ENCODE measurements around the gene SIK3.

The SIK3 gene

DNA sequence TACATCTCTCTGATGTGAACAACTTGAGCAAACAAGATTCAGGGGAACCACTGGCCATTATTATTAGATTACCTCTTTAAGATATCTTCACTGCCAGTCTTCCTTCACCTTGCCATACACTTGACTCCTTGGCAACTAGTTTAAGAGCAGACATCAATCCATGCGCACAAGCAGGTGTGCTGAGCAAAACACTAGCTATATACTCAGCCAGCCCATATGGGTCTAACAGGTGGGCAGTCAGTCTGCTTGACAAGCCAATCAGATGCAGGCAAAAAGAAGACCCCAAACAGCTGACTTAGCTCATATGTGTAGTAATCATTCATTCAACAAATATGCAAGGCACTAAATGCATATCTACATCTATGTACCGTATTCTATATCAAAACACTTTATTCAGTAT, 101.2 kb downstream of the SIK3 start:
- no peak for DNase-seq

DNA sequence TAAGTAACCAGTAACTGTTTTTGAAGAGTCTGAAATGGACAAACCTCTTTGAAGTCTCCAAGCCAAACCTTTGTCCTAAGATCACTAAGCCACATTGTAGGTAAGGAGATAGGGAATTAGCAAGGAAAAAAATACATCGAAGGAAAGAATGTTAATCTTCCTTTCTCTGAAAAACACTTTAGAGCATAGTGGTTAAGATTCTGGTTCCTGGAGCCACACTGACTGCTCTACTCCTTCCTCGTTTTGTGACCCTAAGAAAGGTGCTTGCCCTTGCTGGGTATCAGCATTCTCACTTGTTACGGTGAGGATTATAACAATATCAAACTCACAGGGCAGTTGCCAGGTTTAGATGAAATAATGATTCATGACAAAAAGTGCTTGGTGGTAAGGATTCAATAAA, 104.0 kb downstream of the SIK3 start:
- DNase-seq, result no peak

DNA sequence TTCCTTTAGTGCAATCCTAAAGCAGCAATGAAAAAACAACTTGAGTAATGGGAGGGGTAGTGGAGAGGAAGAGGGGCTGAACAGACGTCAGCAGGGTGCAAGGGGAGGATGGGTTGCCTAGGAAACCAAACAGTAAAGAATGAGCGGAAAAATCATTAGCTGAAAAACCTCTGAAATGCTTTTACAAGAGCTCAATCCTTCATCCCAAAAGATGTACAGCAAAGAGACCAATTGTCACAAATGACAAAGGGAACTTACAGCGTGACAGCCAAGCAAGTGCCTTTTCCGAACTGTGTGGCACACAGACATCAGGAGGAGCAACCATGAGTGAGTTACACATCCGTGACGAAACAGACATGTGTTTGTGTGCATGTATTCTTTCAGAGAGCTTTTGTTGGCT, 104.6 kb downstream of the SIK3 start:
- no peak for DNase-seq

DNA sequence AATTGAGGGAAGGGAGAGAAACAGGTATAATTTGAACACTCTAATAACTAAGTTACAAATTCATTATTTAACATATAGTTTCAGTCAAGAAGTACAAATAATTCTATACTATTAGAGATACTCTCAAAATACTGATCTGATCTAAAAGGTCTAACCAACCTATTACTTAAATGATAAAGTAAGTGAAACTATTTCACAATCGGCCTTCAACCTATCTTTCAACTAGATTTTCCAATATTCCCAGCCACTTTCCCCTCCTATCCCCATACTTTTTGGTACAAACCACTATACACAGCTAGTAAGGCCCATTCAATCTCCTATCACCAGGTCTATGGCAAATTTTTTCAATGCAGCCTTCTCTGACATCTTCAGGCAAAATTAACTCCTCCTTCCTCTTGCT, 106.7 kb downstream of the SIK3 start:
- DNase-seq, result no peak

DNA sequence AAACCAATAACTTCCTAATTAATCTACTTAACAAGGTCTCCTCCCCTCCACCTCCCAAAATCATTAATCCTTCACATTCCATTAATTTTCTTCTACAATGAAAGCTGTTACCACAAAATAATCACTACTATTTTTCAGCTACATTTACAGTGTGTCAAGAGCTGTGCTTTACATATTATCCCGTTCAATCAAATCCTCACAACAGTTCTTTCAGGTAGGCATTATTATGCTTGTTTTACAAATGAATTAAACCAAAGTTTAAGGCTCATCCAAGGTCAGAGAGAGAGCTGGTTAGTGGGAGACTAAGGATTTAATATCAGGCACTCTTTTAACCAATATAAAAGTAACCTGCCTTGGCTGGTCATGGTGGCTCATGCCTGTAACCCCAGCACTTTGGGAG, 107.4 kb downstream of the SIK3 start:
- DNase-seq, result no peak

DNA sequence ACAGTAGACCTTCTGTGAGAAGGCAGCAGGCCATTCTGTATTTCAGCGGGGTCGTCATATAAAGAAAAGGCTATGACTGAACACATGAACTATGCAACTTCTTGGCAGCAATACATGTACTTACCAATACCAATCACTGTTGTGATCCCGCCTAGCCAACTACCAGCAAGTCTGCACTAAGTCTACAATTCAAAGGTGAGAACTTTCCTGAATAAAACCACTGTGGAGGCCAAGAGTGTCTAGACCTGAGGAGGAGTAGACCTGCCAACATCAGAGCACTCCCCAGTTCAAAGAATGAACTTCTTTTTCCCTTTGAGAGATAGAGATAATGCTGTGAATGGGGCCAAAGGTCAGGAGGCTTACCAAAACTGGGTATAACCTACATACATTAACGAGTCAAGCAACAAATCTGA, 108.2 kb downstream of the SIK3 start:
- peak; percentile 33 for DNase-seq

DNA sequence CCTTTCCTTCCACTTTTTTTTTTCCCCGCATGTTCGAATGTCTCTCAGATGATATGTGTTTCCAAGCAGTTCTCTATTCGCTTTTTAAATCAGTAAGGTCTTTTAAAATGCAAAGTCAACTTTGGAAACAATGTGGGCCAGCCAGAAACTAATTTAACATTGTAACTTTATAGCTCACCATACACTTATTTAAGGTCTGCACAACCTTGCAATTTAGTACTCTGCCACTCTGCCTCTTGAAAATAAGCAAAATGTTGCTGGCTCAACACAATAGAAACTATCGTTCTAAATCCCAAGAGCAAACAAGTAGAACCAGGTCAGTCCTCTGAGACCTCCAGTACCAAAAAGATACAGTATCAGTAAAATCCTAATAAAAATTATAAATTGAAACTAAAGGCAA, 109.0 kb downstream of the SIK3 start:
- no peak for DNase-seq

DNA sequence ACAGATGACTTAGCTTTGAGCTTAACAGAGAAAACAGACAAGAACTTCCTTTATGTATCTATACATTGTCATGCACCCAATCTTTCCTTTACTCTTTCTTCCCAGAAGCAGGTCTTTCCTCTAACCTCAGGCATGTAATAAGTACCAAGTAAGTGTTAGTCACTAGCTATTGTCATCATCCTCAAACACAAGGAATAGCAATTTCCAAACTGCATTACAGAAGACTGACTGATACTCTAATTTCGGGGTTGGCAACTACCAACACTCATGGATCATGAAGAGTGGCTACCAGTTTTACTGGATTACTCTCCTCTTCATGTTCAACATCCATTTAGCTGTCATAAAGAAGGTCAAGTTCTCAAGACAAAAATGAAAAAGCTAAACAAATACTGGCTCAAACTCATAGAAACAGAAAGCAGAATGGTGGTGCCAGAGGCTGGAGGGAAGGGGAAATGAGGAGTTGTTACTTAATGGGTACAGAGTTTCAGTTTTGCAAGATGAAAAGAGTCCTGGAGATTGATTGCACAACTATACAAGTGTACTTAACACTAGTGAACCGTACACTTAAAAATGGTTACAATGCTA, 111.6 kb downstream of the SIK3 start:
- peak; percentile 40 for DNase-seq

DNA sequence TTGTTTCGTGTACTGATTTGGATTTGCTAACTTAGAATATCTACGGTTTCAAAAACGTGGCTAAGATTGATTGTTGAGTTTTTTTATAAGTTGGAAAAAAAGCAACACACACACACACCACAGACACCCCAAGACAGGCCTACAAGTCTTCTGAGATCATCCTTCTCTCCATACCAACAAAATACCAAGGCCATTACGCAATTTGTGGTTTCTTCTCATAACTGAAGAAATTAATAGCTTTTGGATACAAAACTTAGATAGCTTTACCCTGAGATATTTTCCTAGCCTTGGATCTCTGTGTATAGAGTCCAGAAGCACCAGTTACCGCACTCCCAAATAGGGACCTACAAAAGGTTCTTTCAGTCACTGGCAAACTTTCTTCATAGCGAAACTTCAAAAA, 113.6 kb downstream of the SIK3 start:
- peak; percentile 65 for DNase-seq

DNA sequence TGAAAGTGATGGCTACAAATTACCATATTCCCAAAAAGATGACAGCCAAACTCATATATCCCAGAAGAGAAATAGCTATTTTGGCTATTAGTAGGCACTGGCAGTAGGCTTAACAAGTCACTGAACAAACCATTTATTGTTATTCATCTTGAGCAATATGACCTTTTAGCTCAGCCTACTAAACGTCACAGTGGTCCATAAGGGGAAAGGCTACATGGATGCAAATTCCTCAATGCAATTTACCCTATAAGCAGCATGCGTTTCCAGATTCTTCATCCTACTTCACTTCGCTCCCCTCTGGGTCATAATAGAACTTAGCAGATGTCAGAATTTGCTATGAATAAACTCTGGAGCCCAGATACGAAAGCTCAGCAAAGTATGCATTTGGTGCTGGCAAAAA, 114.0 kb downstream of the SIK3 start:
- DNase-seq, result no peak

DNA sequence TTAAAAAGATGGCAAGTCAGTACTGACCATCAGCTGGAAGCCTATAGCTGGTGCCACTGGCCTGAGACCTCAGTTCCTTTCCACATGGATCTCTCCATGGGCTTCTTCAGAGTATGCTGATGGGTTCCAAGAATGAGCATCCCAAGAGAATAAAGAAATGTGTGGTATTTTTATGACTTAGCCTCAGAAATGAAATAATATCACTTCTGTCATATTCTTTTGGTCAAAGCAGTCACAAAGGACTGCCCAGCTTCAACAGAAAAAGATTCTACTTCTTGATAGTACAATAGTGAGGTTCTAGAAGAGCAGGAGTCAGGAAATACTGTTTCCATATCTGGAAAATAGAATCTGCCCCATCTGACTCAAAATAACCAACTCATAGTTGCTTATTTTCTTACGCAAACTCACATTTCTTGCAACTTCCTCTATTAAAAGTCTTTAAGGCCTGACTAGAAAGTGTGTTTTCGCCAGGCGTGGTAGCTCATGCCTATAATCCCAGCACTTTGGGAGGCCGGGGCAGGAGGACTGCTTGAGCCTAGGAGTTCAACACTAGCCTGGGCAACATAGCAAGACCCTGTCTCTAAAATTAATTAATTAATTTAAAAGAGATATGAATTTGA, 116.9 kb downstream of the SIK3 start:
- DNase-seq, result no peak

DNA sequence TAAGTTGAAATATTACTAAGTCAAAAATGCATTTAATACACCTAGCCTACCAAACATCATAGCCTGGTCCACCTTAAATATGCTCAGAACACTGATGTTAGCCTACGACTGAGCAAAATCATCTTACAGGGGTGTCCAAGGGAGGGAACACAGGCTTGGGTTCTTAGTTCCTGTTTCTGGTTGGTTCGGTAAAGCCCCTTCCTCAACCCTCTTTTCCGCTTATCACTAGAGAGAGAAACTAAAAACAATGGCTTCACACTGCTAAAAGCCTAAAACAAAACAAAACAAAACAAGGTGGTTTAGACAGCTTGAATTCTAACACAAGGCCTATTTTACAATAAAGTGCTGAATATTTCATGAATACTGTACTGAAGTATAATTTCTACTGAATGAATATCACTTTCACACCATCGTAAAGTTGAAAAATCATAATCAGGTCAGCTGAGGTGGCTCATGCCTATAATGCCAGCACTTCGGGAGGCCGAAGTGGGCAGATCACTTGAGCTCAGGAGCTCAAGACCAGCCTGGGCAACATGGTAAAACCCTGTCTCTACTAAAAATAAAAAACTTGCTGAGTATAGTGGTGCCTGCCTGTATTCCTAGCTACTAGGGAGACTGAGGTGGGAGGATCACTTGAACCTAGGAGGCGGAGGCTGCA, 118.0 kb downstream of the SIK3 start:
- DNase-seq, result peak; percentile 39

DNA sequence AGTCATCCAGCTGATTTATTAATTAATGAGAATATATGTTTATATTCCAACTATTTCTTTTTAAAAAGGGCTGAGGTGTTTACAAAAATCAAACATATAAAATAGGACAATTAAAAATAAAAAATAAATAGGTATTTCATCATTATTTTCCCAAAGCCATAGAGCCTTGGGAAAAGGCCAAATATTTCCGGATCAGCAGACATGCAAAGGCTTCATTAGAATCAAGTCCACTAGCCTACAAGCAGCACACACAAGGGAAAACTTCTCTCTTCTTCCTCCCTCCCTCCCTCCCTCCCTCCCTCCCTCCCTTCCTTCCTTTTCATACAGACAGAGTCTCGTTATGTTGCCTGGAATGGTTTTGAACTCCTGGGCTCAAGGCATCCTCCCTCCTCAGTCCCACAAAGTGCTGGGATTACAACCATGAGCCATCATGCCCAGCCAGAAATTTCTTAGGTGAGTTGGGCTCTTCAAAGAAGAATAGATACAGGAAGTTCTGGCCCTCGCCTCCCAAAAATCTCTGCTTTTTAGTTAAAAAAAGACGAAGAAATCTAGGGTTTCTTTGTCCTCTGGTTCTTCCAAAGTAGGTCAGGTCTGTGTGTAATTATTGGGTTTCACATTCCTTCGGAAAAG, 121.2 kb downstream of the SIK3 start:
- DNase-seq, result peak; percentile 20

DNA sequence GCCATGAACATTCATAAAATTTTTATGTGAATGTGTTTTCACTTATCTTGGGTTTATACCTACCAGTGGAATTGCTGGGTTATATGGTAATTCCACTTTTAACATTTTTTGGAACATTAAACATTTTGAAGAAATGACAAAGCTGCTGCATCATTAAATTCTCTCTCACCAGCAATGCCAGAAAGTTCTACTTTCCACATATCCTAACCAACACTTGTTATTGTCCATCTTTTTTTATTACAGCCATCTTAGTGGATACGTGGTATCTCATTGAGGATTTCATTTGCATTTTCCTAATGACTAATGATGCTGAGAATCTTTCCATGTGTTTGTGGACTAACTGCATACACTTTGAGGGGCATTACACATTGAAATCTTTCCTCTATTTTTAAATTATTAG, 122.6 kb downstream of the SIK3 start:
- no peak for DNase-seq

DNA sequence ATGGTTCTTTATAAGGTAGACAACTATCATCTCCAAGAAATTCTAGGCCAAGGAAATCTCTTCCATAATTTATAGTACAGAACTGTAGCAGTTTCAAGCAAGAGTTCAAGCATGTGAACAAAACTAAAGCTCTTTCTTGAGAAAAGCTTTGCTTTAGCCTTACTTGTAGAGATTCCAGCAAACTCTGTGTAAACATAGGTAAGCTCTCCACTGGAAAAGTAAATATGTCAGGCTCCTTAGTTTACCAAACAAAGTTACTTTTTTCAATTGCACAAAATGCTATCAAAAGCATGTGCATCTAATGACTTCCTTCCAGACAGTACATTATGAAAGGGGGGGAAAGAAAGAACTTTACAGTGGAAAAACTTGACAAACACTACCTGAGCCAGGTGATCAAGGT, 125.0 kb downstream of the SIK3 start:
- no peak for DNase-seq

DNA sequence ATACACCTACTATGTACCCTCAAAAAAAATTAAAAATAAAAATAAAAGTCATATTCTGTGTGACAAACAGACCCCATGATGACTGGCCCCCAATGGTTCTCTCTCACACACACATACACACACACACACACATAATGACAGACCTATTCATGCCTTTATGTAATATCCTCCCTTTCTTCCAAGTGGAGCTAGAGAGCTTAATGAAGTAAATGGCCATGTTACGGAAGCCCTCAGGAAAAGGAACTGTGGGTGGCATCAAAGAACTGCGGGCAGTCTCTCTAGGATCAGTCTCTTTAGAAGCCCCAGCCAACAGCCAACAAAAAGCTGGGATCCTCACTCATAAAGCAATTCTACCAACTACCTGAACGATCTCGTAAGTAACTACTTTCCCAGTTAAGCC, 125.5 kb downstream of the SIK3 start:
- DNase-seq, result no peak

DNA sequence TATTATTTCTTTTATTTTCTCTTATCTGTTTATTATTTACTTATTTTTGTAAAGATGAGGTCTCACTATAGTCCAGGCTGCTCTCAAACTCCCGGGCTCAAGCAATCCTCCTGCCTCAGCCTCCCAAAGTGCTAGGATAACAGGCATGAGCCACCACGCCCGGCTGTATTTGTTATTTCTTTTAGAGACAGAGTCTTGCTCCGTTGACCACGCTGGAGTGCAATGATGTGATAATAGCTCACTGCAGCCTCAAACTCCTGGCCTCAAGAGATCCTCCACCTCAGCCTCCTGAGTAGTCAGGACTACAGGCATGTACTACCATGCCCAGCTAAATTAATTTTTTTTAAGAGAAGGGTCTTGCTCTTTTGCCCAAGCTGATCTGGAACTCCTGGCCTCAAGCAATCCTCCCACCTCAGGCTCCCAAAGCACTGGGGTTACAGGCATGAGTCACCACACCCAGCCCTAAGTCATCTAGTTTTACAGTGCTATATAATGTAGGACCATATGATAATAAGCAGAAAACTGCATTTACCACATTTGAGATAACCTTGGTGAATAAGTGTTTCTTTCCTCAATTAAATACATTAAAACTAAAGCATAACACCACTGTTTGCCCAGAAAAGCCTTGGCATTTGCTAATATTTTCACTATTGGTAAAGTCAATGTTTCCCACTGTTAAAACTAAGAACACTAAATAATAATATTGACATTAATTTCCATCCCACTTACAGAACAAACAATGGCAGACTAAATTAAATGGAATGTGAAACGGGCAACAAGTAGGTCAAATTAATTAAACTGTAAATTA, 127.5 kb downstream of the SIK3 start:
- no peak for DNase-seq

DNA sequence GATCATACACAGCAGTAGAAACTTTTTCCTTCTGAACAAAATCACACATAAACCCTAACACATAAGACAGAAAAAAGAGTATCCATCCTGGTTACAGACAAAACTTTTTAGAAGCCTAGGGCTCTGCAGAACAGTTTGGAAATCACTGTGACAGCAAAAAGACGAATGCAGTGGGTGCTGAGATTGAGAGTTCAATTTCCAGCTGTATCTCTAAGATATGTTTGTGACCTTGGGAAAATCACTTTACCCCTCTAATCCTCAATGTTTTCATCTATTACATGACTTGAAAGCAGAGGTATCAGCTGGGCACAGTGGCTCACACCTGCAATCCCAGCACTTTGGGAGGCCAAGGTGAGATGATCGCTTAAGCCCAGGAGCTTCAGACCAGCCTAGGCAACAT, 128.5 kb downstream of the SIK3 start:
- no peak for DNase-seq

DNA sequence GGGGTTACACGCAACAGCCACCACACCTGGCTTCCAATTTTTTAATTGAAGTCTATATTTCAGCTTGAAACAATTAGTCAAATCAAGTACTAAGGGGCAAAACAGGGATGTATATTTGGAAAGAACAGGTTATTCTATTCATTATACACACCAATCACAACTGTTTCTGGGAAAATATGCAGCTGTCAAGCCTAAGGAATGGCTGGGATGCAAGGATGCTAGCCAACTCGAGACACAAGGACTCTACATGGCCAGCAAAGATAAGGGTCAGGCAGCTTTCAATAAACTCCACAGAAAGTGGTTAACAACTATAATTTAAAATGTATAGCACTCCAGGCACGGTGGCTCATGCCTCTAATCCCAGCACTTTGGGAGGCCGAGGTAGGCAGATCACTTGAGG, 134.0 kb downstream of the SIK3 start:
- no peak for DNase-seq

DNA sequence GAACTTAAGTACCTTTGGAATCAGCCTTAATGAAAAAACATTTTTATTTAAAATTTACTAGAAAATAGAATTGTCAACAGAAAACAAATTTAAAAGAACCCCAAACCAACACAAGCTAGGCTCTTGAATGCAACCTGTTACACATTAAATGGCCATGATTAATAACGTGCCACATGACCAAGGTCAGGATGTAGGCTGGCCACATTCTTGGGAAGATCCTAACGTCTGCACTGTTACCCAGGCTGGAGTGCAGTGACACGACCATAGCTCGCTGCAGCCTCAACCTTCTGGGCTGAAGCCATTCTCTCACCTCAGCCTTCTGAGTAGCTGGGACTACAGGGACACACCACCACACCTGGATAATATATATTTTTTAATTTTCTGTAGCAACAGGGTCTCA, 134.4 kb downstream of the SIK3 start:
- DNase-seq, result no peak

DNA sequence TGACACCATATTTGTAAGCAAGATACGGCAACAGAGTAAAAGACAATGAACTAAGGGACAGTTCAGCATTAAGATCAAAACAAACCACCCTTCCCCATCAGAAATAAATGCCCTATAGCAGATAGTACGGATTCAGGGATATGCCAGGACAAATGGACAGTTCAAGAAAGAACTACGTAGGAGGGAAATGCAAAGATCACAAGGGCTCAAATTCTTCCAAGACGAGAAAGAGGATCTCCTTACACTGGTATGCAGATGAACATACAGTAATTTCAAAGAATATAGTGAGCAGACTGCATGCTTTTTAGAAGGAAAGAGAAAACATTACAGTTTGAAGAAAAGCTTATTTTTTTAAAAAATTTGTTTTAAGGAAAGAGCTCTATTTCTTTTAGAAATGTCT, 136.1 kb downstream of the SIK3 start:
- DNase-seq, result no peak

DNA sequence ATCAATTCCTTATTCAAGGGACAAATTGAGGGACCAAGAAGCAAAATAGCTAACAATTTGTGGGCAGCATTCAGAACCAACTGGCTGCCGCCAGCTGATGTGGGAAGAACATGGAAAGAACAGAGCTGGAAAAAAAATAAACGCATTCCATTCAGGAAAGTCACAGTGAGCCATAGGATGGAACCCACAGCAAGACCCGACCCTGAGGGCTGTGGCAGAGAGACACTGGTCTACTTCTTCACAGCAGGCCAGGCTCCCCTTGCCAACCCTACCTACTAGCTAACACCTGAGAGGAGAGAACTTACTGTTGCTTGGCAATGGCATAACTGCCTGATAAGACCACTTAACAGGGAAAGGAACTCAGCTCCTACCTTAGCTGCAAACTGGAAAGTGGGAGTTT, 137.3 kb downstream of the SIK3 start:
- peak; percentile 58 for DNase-seq

DNA sequence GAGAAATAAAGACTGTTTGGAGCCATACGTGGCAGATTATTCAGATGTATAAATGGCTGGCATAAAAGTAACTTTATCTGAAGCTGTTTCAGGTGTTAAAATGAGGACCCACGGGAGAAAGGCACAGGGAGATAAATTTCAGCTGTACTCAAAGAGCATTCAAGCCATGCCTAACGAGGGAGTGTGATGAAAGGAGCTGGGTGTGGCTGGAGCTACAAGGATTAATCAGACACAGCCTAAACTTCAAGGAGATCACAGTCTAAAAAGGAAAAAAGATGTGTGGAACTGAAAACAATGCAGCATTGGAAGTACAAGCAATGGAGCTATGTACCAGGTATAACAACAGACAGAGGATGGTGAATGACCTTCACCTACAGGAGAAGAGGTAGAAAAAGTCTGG, 140.0 kb downstream of the SIK3 start:
- DNase-seq, result no peak

DNA sequence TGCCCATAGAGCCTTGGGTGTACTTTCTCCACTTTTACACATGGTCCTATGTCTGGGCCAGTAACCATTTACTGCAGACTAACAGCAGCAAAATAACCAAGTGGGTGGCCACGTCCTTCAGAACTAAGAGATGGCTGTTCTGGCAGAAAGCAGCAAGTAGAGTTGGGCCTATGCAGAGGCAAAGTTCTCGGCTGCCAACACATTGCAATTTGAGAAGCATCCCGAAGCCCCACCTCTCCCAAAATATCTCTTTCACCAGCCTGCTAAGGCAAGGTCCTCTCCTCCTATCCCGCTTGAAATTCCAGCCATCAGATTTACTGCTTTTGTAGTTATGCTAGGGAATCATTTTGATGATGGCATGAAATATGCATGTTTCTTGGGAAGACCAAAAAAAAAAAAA, 142.3 kb downstream of the SIK3 start:
- no peak for DNase-seq
